ENCODE results near the gene OR51B4. TPM values are rescaled to one million over a fixed set of nuclear protein-coding genes. Genes with fewer than 3 reads are reported as not detected.

The OR51B4 gene
- total RNA-seq, 1 experiment from 2014 or later = 43.7 TPM

- no peaks in the 10 kb centered on the region for H3K79me2 ChIP-seq (ENCODE audit: insufficient read depth, low read length)
- ChIA-PET POLR2A (no interaction called here), CTCF (interaction anchor here (1.0 kb wide), 1 partner anchor 9 kb away, joined by 3 read pairs; no protein-coding TSS in a partner anchor), RAD21 (ENCODE audit: low non-redundant PET in 1 of 2, low total read pairs in 2 of 2, uncharacterized antibody in 2 of 2, unreplicated experiment in 2 of 2) (no interaction called here)
- no peaks in the 10 kb centered on the region for H3K27me3 ChIP-seq (ENCODE audit: insufficient read depth, low read length)
- H3K4me3 ChIP-seq (replicated peaks in 1 of 2; ENCODE audit: low read depth in 1 of 2, low read length in 2 of 2) = no peak overlapping the region
- BruUV-seq (replicated peaks) = no TSS peak
- no peak overlapping the region for H3K4me2 ChIP-seq (ENCODE audit: low read length)
- H3K27ac ChIP-seq (ENCODE audit: low read depth, low read length) = no peak overlapping the region
- no peaks in the 10 kb centered on the region for H4K20me1 ChIP-seq (ENCODE audit: insufficient read depth)
- DNase-seq (ENCODE audit: low read depth, low spot score) (no peak), ATAC-seq (no peak)
- no peaks in the 10 kb centered on the region for H3K9me3 ChIP-seq (ENCODE audit: control insufficient read depth in 1 of 2, insufficient read depth in 1 of 2, low read depth in 1 of 2, low read length in 2 of 2)
- no peaks in the 10 kb centered on the region; a peak in 1 of 4 replicates for H3K36me3 ChIP-seq (ENCODE audit: control insufficient read depth in 1 of 2, insufficient read depth in 2 of 2, low read length in 2 of 2)
- H3K9me2 ChIP-seq (ENCODE audit: insufficient read depth) = no peaks in the 10 kb centered on the region
- TF ChIP-seq SP1 (IDR thresholded peaks at IDR 0.05; ENCODE audit: low read depth) (no peak), REST (IDR thresholded peaks at IDR 0.05; ENCODE audit: low read depth) (no peak), SRF (IDR thresholded peaks at IDR 0.05; ENCODE audit: low read depth) (no peak), CBX3 (IDR thresholded peaks at IDR 0.05; ENCODE audit: low read depth) (no peak), ZBTB33 (IDR thresholded peaks at IDR 0.05; ENCODE audit: extremely low read depth, insufficient replicate concordance, low read length) (no peak), EZH2 (IDR thresholded peaks at IDR 0.05) (no peak), TCF7L2 (IDR thresholded peaks at IDR 0.05; ENCODE audit: borderline replicate concordance, extremely low read depth, insufficient read depth, insufficient read length) (no peak), RAD21 (IDR thresholded peaks at IDR 0.05; ENCODE audit: low read depth) (no peak)
- no peak overlapping the region for H2AFZ ChIP-seq (ENCODE audit: low read depth, low read length, poor library complexity, severe bottlenecking)
- intact Hi-C loops (cut with micrococcal nuclease) = no loop called here
- H3K9ac ChIP-seq (ENCODE audit: low read length) = no peak overlapping the region
- H3K4me1 ChIP-seq (ENCODE audit: control insufficient read depth in 1 of 2, insufficient read depth in 2 of 2, low read length in 2 of 2) = peaks cover 18 to 39% of the 10 kb centered on the region in 2 experiments
Measured at GRCh38 chr11:5282628-5283027, 19.1 kb downstream of the OR51B4 start.
